Cerebellar nuclear complex (tissue), 1 donor: ENCODE results near the gene AMPD3.
"Not testable (repeated sequence)": the region's sequence is repeated elsewhere in the genome, so short reads cannot be mapped to it uniquely, and the experiment has no call there.

Source experiments
- DNase-seq, 2 experiments: peaks; one replicate each; lab custom pipeline; 2025; lab: John Stamatoyannopoulos, UW

Gene AMPD3

GRCh38 chr11:10454878-10455631, at the start of gene AMPD3:
TSS of gene AMPD3 (plus strand) at chr11:10455264. CDS start at chr11:10461520, 6,256 bp downstream.
- no peak for DNase-seq

DNA sequence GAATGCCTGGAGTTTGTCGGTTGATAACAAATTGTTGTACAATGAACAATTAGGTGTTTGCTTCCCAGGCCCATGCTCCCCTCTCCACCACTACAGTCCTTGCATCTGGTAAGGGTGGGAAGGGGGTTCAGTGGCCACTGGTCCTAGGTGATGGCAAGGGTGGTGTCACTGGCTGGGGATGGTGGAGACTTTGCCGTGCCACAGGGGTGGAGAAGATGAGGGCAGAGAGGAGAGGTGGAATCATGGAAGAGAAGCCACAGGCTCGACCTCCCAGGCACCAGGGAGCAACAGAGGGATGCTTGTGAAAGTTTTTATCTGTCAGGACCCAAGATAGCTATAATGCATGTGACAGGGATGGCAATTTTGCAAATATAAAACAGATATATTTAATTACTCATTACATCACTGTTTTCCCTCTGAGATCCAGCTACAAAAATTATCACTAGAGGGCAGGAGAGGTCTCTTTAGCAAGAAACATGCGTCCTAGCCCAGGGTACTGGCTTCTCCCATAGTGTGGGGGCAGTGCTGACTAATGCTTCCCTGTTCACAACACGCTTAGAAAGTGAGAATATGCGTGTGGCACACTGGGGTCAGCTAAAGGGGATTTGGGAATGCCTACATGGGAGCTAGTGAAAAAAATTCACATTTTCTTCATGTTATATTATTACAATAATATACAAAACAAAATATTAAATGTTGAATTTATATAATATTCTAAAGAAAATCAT, 49.0 kb upstream of the AMPD3 start:
- peak in 1 of 2 experiments; percentile 37 for DNase-seq

GRCh38 chr11:10407055-10407454, 48.0 kb upstream of the AMPD3 start:
- no peak for DNase-seq

DNA sequence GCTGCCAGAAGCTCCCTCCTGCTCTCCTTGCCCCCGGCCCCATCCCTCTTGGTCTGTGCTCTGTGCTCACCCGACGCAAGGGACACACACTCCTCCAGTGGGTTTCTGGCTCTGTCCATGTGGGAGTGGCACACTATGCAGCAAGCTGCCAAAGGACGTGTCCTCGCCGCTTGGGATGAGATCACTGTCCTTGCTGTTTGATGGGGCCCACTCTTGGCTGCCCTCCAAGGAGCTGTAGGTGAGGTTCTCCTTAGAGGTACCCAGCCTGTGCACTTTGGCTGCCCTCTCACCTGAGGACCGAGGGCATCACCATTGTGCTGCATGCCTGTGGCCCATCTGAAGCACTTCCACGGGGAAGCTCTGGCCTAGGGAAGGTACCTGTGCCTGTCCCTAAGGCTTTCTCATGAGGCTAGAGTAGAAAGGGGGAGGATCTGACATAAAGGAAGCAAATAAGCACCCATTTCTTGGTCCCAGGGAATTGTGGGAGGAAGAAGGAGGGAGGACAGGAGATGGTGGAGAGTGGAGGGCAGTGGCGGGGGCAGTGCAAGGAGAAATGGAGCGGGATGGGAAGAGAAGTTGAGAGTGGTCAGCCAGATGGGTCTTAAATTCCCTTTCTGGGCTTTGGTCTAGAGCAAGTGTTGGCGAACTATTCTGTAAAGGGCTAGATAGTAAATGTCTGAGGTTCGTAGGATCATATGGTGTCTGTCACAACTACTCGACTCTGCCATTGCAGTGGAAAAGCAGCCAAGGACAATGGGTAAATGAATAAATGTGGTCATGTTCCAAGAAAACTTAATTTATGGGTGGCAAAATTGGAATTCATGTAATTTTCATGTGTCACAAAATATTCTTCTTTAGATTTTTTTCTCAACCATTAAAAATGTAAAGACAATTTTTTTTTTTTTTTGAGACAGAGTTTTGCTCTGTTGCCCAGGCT, 47.0 kb upstream of the AMPD3 start:
- no peak for DNase-seq

DNA sequence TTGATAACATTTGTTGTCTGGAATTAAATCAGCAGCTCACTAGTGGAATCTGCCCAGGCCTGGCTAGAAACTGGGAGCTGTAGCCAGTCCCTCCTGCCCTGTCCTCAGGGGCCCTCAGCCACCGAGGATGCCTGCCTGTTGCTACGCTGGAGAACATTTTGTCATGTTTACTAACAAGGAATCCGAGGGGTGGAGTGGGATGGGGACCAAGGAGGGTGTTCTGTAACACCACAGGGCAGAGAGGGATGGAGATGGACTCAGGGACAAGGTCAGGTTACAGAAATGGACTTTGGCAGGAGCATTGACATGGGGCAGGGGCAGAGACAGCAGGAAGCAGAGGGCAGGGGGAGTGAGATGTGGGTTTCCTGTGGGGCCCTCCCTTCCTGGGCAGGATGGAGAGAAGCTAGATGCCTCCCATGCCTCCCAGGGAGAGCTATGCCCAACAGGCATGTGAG, 45.8 kb upstream of the AMPD3 start:
- DNase-seq = no peak

- DNase-seq = no peak
These were observed 44.8 kb upstream of the AMPD3 start for GRCh38 chr11:10410106-10410843.

DNA sequence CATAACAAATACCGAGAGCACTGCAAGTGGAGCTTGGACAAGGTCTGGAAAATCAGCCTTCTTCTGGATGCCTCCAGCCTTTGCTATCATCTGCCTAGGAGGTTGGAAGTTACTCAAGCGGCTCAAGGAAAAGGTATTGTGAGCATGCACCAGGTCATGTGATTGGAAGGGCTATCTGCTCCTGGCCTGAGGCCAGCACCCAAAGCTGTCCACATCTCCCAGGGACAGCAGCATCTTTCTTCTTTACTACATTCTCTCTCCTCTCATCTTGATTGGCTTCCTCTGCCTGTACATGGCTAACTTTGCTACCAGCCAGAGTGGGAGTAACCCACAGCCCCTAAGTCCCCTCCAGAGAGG, 44.2 kb upstream of the AMPD3 start:
- DNase-seq = no peak

- no peak for DNase-seq
These were observed 42.8 kb upstream of the AMPD3 start for GRCh38 chr11:10412266-10412665.

- DNase-seq = no peak
These were observed 41.8 kb upstream of the AMPD3 start for GRCh38 chr11:10413268-10413667.

GRCh38 chr11:10414181-10414580, 40.9 kb upstream of the AMPD3 start:
- DNase-seq = no peak

DNA sequence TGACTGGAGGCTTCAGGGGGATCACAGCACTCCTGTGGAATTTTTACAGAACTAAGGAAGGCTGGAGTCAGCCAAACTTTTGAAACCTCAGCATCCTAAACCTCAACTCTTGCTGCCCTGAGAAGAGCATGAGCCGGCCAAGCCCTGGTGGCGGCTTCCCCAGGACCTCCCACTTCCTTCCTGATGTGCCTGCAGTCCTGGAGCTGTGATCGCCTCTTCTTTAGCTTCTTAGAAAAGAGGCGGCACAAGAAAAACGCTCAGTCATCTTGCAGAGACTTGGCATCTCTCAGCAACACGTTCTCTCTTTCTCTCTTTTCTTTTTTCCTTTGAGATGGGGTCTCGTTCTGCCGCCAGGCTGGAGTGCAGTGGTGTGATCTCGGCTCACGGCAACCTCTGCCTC, 40.4 kb upstream of the AMPD3 start:
- DNase-seq = no peak

DNA sequence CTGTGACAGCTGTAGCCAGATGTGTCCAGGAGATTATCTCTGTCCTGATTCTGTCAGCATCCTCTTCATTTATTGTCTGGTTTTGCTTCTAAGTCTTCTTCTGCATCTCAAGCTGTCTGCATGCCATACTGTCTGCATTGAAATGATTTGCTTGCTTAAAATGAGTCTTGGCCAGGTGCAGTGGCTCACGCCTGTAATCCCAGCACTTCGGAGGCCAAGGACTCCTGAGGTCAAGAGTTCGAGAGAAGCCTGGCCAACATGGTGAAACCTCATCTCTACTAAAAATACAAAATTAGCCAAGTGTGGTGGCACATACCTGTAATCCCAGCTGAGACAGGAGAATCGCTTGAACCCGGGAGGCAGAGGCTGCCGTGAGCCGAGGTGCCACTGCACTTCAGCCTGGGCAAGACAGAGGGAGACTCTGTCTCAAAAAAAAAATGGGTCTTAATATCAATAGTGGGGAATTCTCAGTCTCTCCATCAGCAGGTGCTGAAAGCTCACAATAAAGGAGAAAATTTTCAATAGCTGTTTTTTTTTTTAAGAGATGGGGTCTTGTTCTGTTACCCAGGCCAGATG, 39.2 kb upstream of the AMPD3 start:
- DNase-seq = no peak

- no peak for DNase-seq
These were observed 36.7 kb upstream of the AMPD3 start for GRCh38 chr11:10418259-10418949.

- no peak for DNase-seq
These were observed 36.1 kb upstream of the AMPD3 start for GRCh38 chr11:10418950-10419310.

DNA sequence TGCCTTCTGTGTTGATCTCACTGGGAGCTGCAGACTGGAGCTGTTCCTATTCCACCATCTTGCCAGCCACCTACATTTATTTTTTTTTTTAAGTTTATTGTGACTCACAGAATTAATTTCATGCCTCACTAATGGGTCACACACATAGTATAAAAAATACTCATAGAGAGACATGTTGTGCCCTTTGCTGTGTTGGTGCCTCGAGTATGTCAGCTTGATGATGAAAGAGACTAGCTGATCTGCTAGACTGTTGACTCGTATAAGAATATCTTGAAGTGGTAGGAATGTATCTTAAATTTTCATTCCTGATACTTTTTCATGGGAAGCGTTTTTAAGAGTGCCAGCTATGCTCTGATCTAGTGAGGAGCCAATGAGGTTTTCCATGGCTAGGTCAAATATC, 28.6 kb upstream of the AMPD3 start:
- no peak for DNase-seq

DNA sequence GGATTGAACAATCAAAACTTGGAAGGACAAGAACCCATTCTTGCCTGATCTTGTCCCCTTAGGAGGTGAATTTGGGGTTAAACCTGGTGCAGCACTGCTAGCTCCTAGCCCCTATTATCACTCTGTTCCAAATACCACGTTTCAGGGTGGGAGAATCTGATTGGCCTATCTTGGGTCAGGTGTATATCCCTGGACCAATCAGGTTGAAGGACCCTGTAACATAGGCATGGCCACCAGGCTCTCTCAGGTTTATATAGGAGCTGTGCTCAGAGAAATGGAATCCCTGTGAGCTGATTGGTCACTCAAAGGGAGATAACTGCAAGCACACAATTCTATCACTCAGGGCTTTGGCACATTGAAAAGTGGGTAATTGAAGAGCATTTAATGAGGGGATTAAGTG, 26.6 kb upstream of the AMPD3 start:
- DNase-seq = no peak

DNA sequence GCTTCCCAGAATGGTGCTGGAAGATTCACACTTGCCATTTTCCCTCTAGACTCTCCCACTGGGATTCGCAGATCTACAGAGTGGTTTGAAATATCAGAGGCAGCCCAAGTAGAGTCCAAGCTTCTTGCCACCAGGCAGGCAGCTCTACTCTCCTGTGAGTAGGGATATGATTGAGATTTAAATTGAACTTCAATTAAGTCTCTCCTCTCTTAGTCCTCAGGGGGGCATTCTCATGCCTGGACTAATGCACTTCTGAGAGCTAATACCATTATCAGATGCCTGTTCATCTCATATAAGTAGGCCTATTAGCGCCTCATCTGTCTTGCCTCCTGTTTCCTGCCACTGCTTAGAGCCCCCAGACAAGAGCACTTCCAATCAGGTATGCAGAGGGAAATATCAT, 25.5 kb upstream of the AMPD3 start:
- no peak for DNase-seq

- DNase-seq = no peak
These were observed 22.6 kb upstream of the AMPD3 start for GRCh38 chr11:10432493-10432892.

- DNase-seq = no peak
These were observed 22.1 kb upstream of the AMPD3 start for GRCh38 chr11:10432971-10433370.

GRCh38 chr11:10436224-10436623, 18.8 kb upstream of the AMPD3 start:
- no peak for DNase-seq

GRCh38 chr11:10436683-10437082, 18.4 kb upstream of the AMPD3 start:
- not testable (repeated sequence) for DNase-seq
